GM06990 (cell line): ENCODE data around the gene NOTCH2.

Source experiments
- DNase-seq: peaks from one replicate; pipeline ENCODE4 v3.0.0-alpha.2; 2011; ENCODE audit not compliant: insufficient read length; ENCODE audit errors: extremely low read depth
- H3K27me3 ChIP-seq: replicated peaks from 2 replicates; pipeline ENCODE4 v1.6.0; 2011; ENCODE audit warnings: low read length; ENCODE audit not compliant: control insufficient read depth, insufficient read depth
- H3K36me3 ChIP-seq: 2 replicates; pipeline ENCODE4 v1.5.1; 2011; ENCODE audit warnings: low read length; ENCODE audit not compliant: control insufficient read depth, insufficient read depth
- H3K4me3 ChIP-seq: replicated peaks from 2 replicates; pipeline ENCODE4 v1.5.1; 2011; ENCODE audit warnings: low read depth, mild to moderate bottlenecking, control low read depth, low read length
- CTCF ChIP-seq: IDR thresholded peaks from 2 replicates; pipeline ENCODE4 v1.5.1; 2011; ENCODE audit warnings: low read length, control low read depth, mild to moderate bottlenecking, inconsistent platforms; ENCODE audit not compliant: insufficient read depth, poor library complexity, severe bottlenecking

NOTCH2 gene

GRCh38 chr1:119941392-119941791, 128.1 kb downstream of the NOTCH2 start:
- Histone ChIP-seq H3K4me3 (no peak overlapping the region), H3K27me3 (no peaks in the 10 kb centered on the region), H3K36me3 (no peaks in the 10 kb centered on the region; the same call in 1 of the 2 replicates)
- no peak for DNase-seq
- TF ChIP-seq CTCF = no peak

GRCh38 chr1:119940697-119941096, 128.8 kb downstream of the NOTCH2 start:
- H3K36me3 ChIP-seq = no peaks in the 10 kb centered on the region; the same call in 1 of the 2 replicates
- TF ChIP-seq CTCF = no peak
- H3K27me3 ChIP-seq = no peaks in the 10 kb centered on the region
- no peak overlapping the region for H3K4me3 ChIP-seq
- DNase-seq = no peak

GRCh38 chr1:119937198-119937597, 132.3 kb downstream of the NOTCH2 start:
- DNase-seq = no peak
- TF ChIP-seq CTCF = no peak
- H3K36me3 ChIP-seq = no peaks in the 10 kb centered on the region; the same call in none of the 2 replicates

GRCh38 chr1:119935915-119936314, 133.5 kb downstream of the NOTCH2 start:
- no peaks in the 10 kb centered on the region; the same call in none of the 2 replicates for H3K36me3 ChIP-seq
- TF ChIP-seq CTCF = no peak
- no peak overlapping the region for H3K4me3 ChIP-seq
- no peak for DNase-seq
- H3K27me3 ChIP-seq = no peaks in the 10 kb centered on the region

More at GRCh38 chr1:119937198-119937597, 132.3 kb downstream of the NOTCH2 start:
- no peaks in the 10 kb centered on the region for H3K27me3 ChIP-seq
- no peak overlapping the region for H3K4me3 ChIP-seq

- no peaks in the 10 kb centered on the region; the same call in none of the 2 replicates for H3K36me3 ChIP-seq
- no peak for TF ChIP-seq CTCF
- H3K4me3 ChIP-seq = no peak overlapping the region
- DNase-seq = no peak
- H3K27me3 ChIP-seq = no peaks in the 10 kb centered on the region
These were observed 134.1 kb downstream of the NOTCH2 start for GRCh38 chr1:119935373-119935772.

GRCh38 chr1:119933397-119933796, 136.1 kb downstream of the NOTCH2 start:
- H3K36me3 ChIP-seq = no peaks in the 10 kb centered on the region; the same call in none of the 2 replicates

More at GRCh38 chr1:119933397-119933796, 136.1 kb downstream of the NOTCH2 start:
- DNase-seq = no peak
- TF ChIP-seq CTCF = no peak
- no peak overlapping the region for H3K4me3 ChIP-seq
- no peaks in the 10 kb centered on the region for H3K27me3 ChIP-seq
